Measurements from ENCODE around the gene PGR.

Gene PGR

DNA sequence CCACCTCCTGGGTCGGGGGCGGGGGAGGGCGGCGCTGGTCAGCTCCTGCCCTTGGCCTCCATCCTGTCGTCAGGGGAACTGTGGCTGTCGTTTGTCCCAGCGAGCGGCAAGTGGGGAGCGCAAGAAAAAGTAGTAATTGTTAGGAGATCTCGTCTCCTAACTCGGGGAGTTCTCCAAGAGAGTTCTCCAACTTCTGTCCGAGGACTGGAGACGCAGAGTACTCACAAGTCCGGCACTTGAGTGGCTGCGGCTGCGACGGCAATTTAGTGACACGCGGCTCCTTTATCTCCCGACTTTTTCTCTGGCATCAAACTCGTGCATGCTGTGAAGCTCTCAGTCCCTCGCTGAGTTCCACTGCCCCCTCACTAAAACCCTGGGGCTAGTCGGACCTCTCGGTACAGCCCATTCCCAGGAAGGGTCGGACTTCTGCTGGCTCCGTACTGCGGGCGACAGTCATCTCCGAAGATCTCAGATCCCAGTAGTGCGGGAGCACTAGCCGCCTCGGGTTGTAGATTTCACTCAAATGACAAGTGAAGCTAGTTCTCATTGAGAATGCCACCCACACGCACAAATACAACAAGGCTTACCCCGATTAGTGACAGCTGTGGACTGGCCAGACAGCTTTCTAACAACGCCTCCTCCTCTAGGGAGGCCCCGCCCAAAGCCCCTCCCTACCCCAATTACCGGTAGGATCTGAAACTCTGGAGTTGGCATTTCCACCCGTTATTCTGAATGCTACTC, at the start of gene PGR:
Gene PGR (minus strand): TSS at position 611 of the 741 bp plus-strand sequence. CDS start 743 bp downstream, outside the sequence.
- H3K27me3 Mint-ChIP-seq = peaks cover 54% of the 10 kb centered on the region
- H3K36me3 Mint-ChIP-seq (ENCODE audit: low read depth) = no peaks in the 10 kb centered on the region
- DNase-seq = no peak
- H3K9me3 Mint-ChIP-seq = peaks cover 2% of the 10 kb centered on the region
- H3K4me3 Mint-ChIP-seq = no peak within 1 kb of the TSS
- peaks cover 3% of the 10 kb centered on the region for H3K4me1 Mint-ChIP-seq (ENCODE audit: low read depth)
- H3K27ac Mint-ChIP-seq = no peak within 1 kb of the TSS

- Mint-ChIP-seq H3K27ac (no peak overlapping the region), H3K4me1 (ENCODE audit: low read depth) (no peaks in the 10 kb centered on the region), H3K27me3 (no peaks in the 10 kb centered on the region), H3K9me3 (peaks cover 11% of the 10 kb centered on the region), H3K36me3 (ENCODE audit: low read depth) (no peaks in the 10 kb centered on the region), H3K4me3 (no peak overlapping the region)
- no peak for DNase-seq
These were observed 46.8 kb upstream of the PGR start for GRCh38 chr11:101176381-101176780.

DNA sequence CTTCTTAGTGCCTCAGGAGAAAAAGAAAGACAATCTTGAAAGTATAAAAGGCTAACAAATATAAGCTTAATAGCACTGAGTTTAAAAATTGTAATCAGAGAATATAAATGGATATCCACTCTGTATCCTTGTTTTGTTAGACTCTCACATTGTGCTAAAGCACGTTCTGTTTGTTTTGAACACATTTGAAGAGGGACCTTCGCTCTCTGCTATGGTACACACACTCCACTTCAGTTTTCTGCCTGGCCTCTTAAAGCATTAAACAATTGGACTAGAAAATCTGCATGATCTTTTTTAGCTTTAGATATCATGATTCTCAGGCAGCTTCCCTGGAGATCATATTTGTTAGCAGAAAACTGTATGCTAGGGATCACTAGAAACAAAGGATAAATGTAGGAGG, 40.3 kb upstream of the PGR start:
- H3K4me1 Mint-ChIP-seq (ENCODE audit: low read depth) = no peaks in the 10 kb centered on the region
- peaks cover 16% of the 10 kb centered on the region for H3K9me3 Mint-ChIP-seq
- H3K36me3 Mint-ChIP-seq (ENCODE audit: low read depth) = no peaks in the 10 kb centered on the region
- no peaks in the 10 kb centered on the region for H3K27me3 Mint-ChIP-seq
- H3K27ac Mint-ChIP-seq = no peak overlapping the region
- no peak overlapping the region for H3K4me3 Mint-ChIP-seq
- no peak for DNase-seq

- no peak overlapping the region for H3K4me3 Mint-ChIP-seq
These were observed 36.4 kb upstream of the PGR start for GRCh38 chr11:101166038-101166437.

DNA sequence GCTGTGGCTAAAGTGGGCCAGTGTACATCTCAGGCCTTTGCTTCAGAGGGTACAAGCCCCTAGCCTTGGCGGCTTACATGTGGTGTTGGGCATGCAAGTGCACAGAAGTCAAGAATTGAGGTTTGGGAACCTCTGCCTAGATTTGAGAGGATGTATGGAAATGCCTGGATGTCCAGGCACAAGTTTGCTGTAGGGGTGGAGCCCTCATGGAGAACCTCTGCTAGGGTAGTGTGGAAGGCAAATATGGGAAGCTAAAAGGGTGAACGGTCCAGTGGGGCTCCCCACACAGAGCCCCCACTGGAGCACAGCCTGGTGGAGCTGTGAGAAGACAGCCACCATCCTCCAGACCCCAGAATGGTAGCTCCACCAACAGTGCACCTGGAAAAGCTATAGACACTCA, 28.5 kb upstream of the PGR start:
- DNase-seq = no peak
- H3K27ac Mint-ChIP-seq = no peak overlapping the region
- no peak overlapping the region for H3K4me3 Mint-ChIP-seq
- H3K4me1 Mint-ChIP-seq (ENCODE audit: low read depth) = no peaks in the 10 kb centered on the region
- no peaks in the 10 kb centered on the region for H3K27me3 Mint-ChIP-seq
- H3K9me3 Mint-ChIP-seq = peaks cover 33% of the 10 kb centered on the region
- H3K36me3 Mint-ChIP-seq (ENCODE audit: low read depth) = no peaks in the 10 kb centered on the region

More at GRCh38 chr11:101166038-101166437, 36.4 kb upstream of the PGR start:
- H3K4me1 Mint-ChIP-seq (ENCODE audit: low read depth) = no peaks in the 10 kb centered on the region
- H3K27me3 Mint-ChIP-seq = no peaks in the 10 kb centered on the region
- H3K36me3 Mint-ChIP-seq (ENCODE audit: low read depth) = no peaks in the 10 kb centered on the region
- no peak for DNase-seq
- peaks cover 17% of the 10 kb centered on the region for H3K9me3 Mint-ChIP-seq
- H3K27ac Mint-ChIP-seq = no peak overlapping the region

GRCh38 chr11:101138245-101138930, 8.8 kb upstream of the PGR start:
- Mint-ChIP-seq H3K4me3 (no peak overlapping the region), H3K27ac (no peak overlapping the region), H3K36me3 (ENCODE audit: low read depth) (no peaks in the 10 kb centered on the region), H3K27me3 (no peaks in the 10 kb centered on the region), H3K4me1 (ENCODE audit: low read depth) (no peaks in the 10 kb centered on the region), H3K9me3 (peaks cover 16% of the 10 kb centered on the region)
- no peak for DNase-seq

- DNase-seq = no peak
- H3K36me3 Mint-ChIP-seq (ENCODE audit: low read depth) = no peaks in the 10 kb centered on the region
- H3K27ac Mint-ChIP-seq = no peak overlapping the region
- H3K27me3 Mint-ChIP-seq = peaks cover 34% of the 10 kb centered on the region
- H3K9me3 Mint-ChIP-seq = peaks cover 13% of the 10 kb centered on the region
- no peak overlapping the region for H3K4me3 Mint-ChIP-seq
- H3K4me1 Mint-ChIP-seq (ENCODE audit: low read depth) = no peaks in the 10 kb centered on the region
These were observed 3.6 kb upstream of the PGR start for GRCh38 chr11:101133190-101133589.

- Mint-ChIP-seq H3K4me1 (ENCODE audit: low read depth) (peaks cover 3% of the 10 kb centered on the region), H3K27me3 (peaks cover 54% of the 10 kb centered on the region), H3K9me3 (peaks cover 2% of the 10 kb centered on the region), H3K4me3 (no peak overlapping the region), H3K36me3 (ENCODE audit: low read depth) (no peaks in the 10 kb centered on the region), H3K27ac (no peak overlapping the region)
- DNase-seq = no peak
These were observed 926 bp downstream of the PGR start for GRCh38 chr11:101128571-101129202.

- peaks cover 3% of the 10 kb centered on the region for H3K4me1 Mint-ChIP-seq (ENCODE audit: low read depth)
- H3K4me3 Mint-ChIP-seq = no peak overlapping the region
- H3K36me3 Mint-ChIP-seq (ENCODE audit: low read depth) = no peaks in the 10 kb centered on the region
- peak; percentile 20 for DNase-seq
- peaks cover 2% of the 10 kb centered on the region for H3K9me3 Mint-ChIP-seq
- no peak overlapping the region for H3K27ac Mint-ChIP-seq
- peaks cover 54% of the 10 kb centered on the region for H3K27me3 Mint-ChIP-seq
These were observed 1.7 kb downstream of the PGR start for GRCh38 chr11:101127699-101128570.

DNA sequence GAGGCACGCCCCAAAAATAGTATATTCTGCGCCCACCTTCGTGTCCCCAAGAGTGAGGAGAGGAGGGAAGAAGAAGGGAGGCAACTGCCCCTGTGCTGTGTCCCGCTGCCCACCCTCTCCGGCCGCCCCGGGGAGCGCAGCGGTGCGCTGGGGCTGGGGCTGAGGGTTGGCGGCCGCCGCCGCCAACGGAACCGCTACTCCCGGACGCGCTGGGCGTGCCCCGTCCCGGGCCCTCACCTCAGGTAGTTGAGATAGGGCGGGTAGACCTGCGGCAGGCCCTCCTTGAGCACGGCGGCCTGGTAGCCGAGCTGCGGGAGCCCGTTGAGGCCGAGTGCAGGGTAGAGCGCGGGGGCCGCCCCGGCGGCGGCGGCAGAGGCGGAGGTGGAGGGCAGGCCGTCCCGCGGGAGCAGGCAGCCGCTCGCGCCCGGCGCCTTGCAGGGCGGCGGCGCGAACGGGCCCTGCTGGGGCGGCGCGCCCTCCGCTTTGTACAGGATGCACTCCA, 2.4 kb downstream of the PGR start:
- no peak for DNase-seq
- H3K9me3 Mint-ChIP-seq = peaks cover 2% of the 10 kb centered on the region
- H3K4me3 Mint-ChIP-seq = no peak overlapping the region
- H3K36me3 Mint-ChIP-seq (ENCODE audit: low read depth) = no peaks in the 10 kb centered on the region
- peaks cover 54% of the 10 kb centered on the region for H3K27me3 Mint-ChIP-seq
- H3K4me1 Mint-ChIP-seq (ENCODE audit: low read depth) = peaks cover 3% of the 10 kb centered on the region
- H3K27ac Mint-ChIP-seq = no peak overlapping the region

- H3K4me3 Mint-ChIP-seq = no peak overlapping the region
- no peak overlapping the region for H3K27ac Mint-ChIP-seq
- peaks cover 3% of the 10 kb centered on the region for H3K4me1 Mint-ChIP-seq (ENCODE audit: low read depth)
- no peak for DNase-seq
- H3K27me3 Mint-ChIP-seq = peaks cover 53% of the 10 kb centered on the region
- peaks cover 2% of the 10 kb centered on the region for H3K9me3 Mint-ChIP-seq
- H3K36me3 Mint-ChIP-seq (ENCODE audit: low read depth) = no peaks in the 10 kb centered on the region
These were observed 2.9 kb downstream of the PGR start for GRCh38 chr11:101126551-101127196.

DNA sequence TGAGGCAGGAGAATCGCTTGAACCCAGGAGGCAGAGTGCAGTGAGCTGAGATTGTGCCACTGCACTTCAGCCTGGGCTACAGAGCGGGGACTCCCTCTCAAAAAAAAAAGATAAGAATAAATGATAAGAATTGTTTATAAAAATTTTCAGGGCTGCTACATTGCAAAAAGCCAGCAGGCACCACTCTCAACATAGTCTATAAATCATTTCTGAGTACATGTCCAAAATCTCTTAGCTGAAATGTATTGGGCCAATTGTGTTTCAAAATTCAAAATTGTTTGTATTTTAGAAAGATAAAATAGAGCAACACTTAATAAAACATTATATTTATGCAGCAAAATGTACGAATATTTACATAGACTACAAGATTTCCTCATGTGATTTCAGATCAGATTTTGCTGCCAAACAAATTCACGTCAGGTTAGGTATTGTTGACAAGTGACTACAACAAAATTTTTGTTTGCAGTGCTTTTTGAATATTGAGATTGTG, 13.9 kb downstream of the PGR start:
- Mint-ChIP-seq H3K9me3 (peaks cover 4% of the 10 kb centered on the region), H3K27me3 (no peaks in the 10 kb centered on the region), H3K27ac (no peak overlapping the region), H3K4me1 (ENCODE audit: low read depth) (no peaks in the 10 kb centered on the region), H3K4me3 (no peak overlapping the region), H3K36me3 (ENCODE audit: low read depth) (no peaks in the 10 kb centered on the region)
- no peak for DNase-seq

GRCh38 chr11:101113540-101113939, 16.1 kb downstream of the PGR start:
- no peak overlapping the region for H3K27ac Mint-ChIP-seq
- no peak overlapping the region for H3K4me3 Mint-ChIP-seq
- DNase-seq = no peak
- no peaks in the 10 kb centered on the region for H3K4me1 Mint-ChIP-seq (ENCODE audit: low read depth)
- no peaks in the 10 kb centered on the region for H3K27me3 Mint-ChIP-seq
- no peaks in the 10 kb centered on the region for H3K36me3 Mint-ChIP-seq (ENCODE audit: low read depth)
- H3K9me3 Mint-ChIP-seq = peaks cover 15% of the 10 kb centered on the region
